GM12875 (cell line): ENCODE measurements around the gene KCNH4.

Source experiments
- H3K4me3 ChIP-seq: one replicate; pipeline ENCODE4 v1.5.1; 2011; ENCODE audit warnings: low read depth, low read length, control low read depth
- CTCF ChIP-seq: IDR thresholded peaks from 2 replicates; pipeline ENCODE4 v1.5.1; 2011; ENCODE audit warnings: low read depth, mild to moderate bottlenecking, control low read depth, inconsistent platforms, low read length, moderate library complexity, borderline replicate concordance; ENCODE audit not compliant: insufficient read depth

KCNH4 gene

GRCh38 chr17:42193216-42193968, 12.4 kb upstream of the KCNH4 start:
- TF ChIP-seq CTCF = no peak

DNA sequence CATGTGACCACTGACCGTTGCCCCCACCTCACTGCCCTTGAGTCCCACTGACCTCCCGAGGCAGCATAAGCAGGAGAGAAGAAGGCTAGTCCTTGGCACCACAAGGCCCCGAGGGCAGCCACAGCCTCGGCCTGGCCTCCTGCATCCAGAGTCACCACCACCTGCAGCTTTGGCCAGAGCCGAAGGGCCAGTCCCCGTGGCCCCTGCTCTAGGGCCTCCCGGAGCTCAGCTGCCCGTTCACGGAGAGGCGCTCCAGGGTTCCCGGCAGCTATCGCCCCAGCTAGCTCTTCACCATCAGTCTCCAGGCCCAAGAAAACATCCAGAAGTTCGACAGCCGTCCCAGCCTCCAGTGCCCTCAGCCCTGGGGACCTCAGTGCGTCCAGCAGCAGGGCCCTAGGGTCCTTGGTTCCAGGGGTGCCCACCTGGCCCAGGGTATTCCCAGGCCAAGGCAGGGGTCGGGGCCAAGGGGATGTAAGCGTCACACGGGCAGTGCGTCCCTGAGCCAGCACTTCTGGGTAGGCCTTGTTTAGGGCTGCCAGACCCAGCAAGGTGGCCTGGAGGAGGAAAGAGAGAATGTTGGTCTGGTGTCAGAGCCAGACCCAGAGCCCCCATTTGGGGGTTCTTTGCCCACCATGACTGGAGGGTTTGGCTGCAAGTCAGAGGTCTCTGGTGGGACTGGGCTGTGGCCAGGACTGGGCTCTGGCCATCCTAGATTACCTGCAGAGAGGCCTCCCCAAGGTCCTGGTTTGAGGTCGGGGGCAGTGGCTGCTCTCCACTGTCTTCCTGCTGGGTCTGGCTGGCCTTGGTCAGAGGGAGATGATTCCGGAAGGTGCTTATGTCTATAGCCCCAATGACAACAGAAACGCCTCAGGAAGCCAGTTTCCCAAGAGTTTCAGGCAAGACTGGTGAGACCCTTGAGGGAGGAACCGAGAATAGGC, 11.5 kb upstream of the KCNH4 start:
- TF ChIP-seq CTCF = no peak
- H3K4me3 ChIP-seq = no peak overlapping the region

More at GRCh38 chr17:42193216-42193968, 12.4 kb upstream of the KCNH4 start:
- H3K4me3 ChIP-seq = peak overlapping the region; percentile 56

- TF ChIP-seq CTCF = no peak
- no peak overlapping the region for H3K4me3 ChIP-seq
Measured at GRCh38 chr17:42191275-42191608, 10.3 kb upstream of the KCNH4 start.

DNA sequence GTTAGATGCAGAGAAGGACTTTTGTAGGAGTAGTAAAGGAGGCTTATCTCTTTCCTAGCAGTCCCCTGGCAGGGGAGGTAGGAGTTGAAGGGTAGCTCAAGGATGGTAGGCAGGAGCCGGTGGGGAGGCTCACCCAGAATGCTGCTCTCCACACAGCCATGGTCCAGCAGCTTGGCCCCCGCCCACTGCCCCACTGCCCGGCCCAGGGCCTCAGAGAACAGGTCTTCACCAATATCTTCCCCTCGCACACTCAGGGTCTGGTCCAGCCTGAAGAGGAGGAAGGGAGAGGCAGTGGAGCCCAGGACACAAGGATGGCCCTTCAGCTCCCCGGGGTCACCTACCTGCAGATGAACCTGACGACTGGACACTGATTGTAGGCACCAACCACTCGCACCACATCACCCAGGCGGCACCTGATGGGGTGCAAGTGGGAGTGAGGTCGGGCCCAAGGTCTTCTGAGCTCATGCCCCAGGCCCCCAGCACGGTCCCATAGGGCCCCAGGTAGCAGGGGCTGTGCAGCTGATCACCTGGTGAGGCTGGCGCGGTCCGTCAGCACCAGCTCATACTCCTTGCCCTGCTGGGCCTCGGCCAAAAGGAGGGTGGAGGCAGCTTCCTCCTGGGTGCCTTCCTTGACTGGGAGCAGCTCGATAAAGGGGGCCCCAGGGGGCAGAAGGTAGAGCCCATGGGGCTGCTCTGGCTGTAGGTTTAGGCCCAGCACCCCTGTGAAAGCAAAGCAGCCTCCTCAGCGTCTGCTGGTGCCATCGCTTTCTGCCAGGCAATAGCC, 9.7 kb upstream of the KCNH4 start:
- TF ChIP-seq CTCF = no peak

GRCh38 chr17:42189651-42189965, 8.7 kb upstream of the KCNH4 start:
- no peak for TF ChIP-seq CTCF

More for the DNA sequence above, 9.7 kb upstream of the KCNH4 start:
- no peak overlapping the region for H3K4me3 ChIP-seq

GRCh38 chr17:42188749-42189650, 8.1 kb upstream of the KCNH4 start:
- TF ChIP-seq CTCF = no peak
- H3K4me3 ChIP-seq = no peak overlapping the region

More at GRCh38 chr17:42189651-42189965, 8.7 kb upstream of the KCNH4 start:
- no peak overlapping the region for H3K4me3 ChIP-seq
